GM12801 (cell line): Measurements from ENCODE around the gene ARPC5L.

Experiments used
- TF ChIP-seq, protein P1 (sequence below): IDR thresholded peaks from one replicate; pipeline ENCODE4 v1.5.1; 2011; ENCODE audit warnings: control low read depth; ENCODE audit not compliant: insufficient read length; ENCODE audit errors: extremely low read depth

Gene ARPC5L

DNA sequence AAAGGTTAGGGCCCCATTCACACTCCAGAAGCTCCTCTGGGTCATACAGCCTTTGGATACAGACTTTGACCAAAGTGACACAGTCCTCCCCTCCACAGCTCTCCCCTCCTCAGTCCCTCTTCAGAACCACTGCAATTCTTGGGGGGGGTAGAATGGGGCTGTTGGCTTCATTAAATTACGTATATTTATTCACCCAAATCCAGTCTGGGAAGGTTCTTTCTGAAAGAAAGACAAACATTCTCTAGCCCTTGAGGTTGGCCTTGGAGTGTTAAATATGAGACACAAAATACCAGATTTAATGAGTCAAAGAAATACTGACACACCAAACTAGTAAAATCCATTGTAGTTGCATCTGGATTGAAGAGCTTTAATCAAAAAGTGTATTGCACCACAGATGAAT is 16.1 kb downstream of the ARPC5L start:
- TF ChIP-seq, protein P1, sequence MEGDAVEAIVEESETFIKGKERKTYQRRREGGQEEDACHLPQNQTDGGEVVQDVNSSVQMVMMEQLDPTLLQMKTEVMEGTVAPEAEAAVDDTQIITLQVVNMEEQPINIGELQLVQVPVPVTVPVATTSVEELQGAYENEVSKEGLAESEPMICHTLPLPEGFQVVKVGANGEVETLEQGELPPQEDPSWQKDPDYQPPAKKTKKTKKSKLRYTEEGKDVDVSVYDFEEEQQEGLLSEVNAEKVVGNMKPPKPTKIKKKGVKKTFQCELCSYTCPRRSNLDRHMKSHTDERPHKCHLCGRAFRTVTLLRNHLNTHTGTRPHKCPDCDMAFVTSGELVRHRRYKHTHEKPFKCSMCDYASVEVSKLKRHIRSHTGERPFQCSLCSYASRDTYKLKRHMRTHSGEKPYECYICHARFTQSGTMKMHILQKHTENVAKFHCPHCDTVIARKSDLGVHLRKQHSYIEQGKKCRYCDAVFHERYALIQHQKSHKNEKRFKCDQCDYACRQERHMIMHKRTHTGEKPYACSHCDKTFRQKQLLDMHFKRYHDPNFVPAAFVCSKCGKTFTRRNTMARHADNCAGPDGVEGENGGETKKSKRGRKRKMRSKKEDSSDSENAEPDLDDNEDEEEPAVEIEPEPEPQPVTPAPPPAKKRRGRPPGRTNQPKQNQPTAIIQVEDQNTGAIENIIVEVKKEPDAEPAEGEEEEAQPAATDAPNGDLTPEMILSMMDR, result no peak

DNA sequence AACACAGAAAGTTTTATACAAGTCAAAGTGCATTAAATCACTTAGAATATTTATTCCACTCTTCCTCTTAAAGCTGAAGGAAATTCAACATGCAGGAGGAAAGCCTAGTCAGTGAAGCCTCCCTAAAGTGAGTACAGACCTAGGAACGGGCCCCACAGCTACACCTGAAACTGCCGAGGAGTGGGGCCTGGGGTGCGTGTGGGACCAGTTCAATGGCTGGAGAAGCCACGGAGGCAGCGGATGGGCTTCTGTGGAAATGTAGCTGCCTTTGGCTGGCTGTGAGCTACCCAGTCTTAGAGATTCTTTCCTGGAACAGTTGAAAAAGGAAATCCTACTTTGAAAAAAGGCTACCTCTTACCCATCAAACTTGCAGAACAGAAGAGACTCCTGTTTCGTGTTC is 16.6 kb downstream of the ARPC5L start:
- TF ChIP-seq, protein P1, result no peak

DNA sequence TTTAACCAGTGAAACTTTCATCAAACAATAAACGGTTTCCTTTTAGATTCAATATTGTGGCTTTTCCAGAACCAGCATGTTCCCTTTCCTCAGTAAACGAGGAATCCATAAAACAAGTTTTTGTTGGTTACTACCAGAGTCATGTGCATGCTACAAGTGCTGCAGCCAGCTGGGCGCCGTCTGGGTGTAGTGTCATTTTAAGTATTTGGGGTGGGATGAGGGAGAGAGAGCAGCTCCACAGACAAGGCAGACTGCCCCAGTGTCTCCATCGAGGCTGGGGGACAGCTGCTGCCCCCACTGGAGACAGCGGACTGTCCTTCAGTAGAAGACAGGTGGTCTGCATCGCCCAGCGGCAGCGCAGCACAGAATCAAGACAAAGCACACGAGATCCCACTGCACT is 17.3 kb downstream of the ARPC5L start:
- TF ChIP-seq, protein P1, result no peak

DNA sequence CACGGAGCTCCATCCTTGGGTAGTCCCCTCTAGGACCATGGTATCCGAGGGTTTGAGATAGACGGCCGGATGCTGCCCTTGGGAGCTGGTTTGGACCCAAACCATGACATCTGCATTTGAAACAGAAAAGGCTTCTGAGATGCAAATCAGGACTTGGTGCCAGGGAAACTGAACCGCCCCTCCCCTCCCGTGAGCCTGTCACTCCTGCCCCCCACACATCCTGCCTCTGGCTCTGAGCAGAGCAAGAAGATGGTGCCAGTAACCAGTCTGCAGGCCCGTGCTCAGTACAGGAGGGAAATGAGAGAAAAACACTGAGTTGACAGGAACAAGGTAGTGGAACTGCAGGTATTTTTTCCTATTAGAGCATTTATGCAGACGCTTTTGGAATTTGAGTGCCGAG is 18.6 kb downstream of the ARPC5L start:
- TF ChIP-seq, protein P1, result no peak

DNA sequence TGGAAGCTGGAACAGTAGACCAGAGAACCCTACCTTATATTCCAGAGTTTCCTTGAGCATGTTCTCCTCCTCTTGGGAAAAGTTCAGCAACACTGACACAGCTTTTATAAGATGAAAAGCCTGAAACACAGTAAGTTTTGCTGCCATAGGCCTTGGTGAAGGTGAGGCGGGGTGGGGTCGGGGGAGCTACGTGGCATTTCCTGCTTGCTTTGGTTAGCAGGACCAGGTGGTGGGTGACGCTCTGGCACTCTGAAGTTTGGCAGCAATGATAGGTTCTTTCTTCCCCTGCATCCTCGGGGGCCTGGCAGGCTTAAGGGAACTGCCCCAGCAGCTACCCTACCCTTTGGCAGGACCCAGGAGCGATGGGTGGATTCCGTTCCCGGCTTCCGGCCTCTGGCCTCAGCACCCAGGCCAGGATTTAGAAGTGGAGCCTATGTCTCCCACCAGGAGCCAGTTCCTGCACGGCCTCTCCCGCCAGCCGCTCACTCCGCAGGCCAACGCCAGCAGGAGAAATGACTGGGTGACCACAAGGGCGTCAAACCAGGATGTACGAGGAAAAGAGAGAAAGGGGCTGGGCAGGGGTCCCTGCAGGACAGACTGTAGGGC is 19.3 kb downstream of the ARPC5L start:
- TF ChIP-seq, protein P1, result no peak

DNA sequence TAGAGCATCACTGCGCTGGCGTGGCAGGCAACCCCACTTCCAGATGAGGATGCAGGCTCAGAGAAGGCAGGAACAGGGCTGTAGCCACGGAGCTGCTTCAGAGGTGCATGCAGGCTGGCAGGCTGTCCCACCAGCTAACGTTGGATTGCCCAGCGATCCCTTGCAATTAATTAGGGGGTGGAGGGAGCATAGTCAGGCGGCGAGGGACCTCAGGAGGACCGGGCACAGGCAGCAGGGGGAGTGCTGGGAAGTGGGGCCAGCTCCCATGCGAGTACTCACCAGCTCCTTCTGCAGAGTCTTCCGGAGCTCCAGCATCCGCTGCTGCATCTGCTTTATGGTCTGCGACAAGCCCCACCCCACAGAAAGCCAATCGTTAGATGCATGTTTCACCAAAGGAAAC is 20.3 kb downstream of the ARPC5L start:
- TF ChIP-seq, protein P1, result no peak

DNA sequence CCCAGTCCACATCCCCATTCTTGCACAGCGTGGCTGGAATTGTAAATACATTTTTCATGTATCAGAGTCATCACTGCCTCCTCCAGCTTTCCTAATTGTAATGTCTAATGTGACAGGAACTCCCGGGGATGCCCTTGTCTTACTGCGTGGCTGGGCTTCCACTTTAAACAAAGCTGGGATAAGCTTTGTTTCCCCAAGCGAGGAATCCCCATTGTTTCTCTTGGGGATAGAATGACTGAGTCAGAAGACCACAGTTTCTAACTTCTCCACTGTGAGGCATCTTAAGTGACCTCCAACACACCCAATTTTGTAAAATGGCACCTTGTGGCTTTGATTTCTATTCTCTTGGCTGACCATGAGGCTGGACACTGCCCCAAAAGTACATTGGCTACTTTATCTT is 22.4 kb downstream of the ARPC5L start:
- TF ChIP-seq, protein P1, result no peak
